ENCODE results near the gene SAYSD1. TPM values are rescaled to one million over a fixed set of nuclear protein-coding genes. Genes with fewer than 3 reads are reported as not detected.

SAYSD1 gene
- total RNA-seq, 4 donors from 2014 or later = 2.2 to 30.7 (median 21.1) TPM

GRCh38 chr6:39056191-39056590 lies 58.8 kb downstream of the SAYSD1 start:
- TF ChIP-seq EP300 (IDR thresholded peaks at IDR 0.05; ENCODE audit: low read depth) (no peak), POLR2A (IDR thresholded peaks at IDR 0.05) (no peak), POLR2AphosphoS5 (IDR thresholded peaks at IDR 0.05) (no peak)
- TF ChIP-seq, protein P1, sequence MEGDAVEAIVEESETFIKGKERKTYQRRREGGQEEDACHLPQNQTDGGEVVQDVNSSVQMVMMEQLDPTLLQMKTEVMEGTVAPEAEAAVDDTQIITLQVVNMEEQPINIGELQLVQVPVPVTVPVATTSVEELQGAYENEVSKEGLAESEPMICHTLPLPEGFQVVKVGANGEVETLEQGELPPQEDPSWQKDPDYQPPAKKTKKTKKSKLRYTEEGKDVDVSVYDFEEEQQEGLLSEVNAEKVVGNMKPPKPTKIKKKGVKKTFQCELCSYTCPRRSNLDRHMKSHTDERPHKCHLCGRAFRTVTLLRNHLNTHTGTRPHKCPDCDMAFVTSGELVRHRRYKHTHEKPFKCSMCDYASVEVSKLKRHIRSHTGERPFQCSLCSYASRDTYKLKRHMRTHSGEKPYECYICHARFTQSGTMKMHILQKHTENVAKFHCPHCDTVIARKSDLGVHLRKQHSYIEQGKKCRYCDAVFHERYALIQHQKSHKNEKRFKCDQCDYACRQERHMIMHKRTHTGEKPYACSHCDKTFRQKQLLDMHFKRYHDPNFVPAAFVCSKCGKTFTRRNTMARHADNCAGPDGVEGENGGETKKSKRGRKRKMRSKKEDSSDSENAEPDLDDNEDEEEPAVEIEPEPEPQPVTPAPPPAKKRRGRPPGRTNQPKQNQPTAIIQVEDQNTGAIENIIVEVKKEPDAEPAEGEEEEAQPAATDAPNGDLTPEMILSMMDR (IDR thresholded peaks at IDR 0.05) = no peak
- DNase-seq = no peak
- peaks cover 0 to 16% (median 5%) of the 10 kb centered on the region in 4 donors for H3K4me1 ChIP-seq
- in situ Hi-C loops (cut with MboI; ENCODE audit: low pct_ligation_motif_present in 1 of 4, low pct_unique_long_range_greater_than_20kb in 1 of 4, low sequenced_read_pairs in 3 of 4) = no loop called here
- H3K27ac ChIP-seq = no peak overlapping the region
- 77% methylated on average over 5 of the region's 5 CpGs; no CpG with 5 or more reads in 1 of the 2 donors for WGBS, 2 donors (ENCODE audit: low coverage in 1 of 2)
- intact Hi-C loops (cut with DNase I; ENCODE audit: low total_unique reads) = no loop called here
- no peaks in the 10 kb centered on the region for H3K36me3 ChIP-seq
- peaks cover 3% of the 10 kb centered on the region for H3K27me3 ChIP-seq
- no peaks in the 10 kb centered on the region for H3K9me3 ChIP-seq
- no peak overlapping the region for H3K4me3 ChIP-seq

GRCh38 chr6:39055661-39056060 lies 59.3 kb downstream of the SAYSD1 start:
- H3K4me3 ChIP-seq = no peak overlapping the region
- H3K9me3 ChIP-seq = no peaks in the 10 kb centered on the region
- TF ChIP-seq EP300 (IDR thresholded peaks at IDR 0.05; ENCODE audit: low read depth) = no peak
- TF ChIP-seq, protein P1 (IDR thresholded peaks at IDR 0.05) = no peak
- TF ChIP-seq POLR2AphosphoS5 (IDR thresholded peaks at IDR 0.05) = no peak
- TF ChIP-seq POLR2A (IDR thresholded peaks at IDR 0.05) = no peak
- peaks cover 0 to 13% (median 5%) of the 10 kb centered on the region in 4 donors for H3K4me1 ChIP-seq
- WGBS, 2 donors (ENCODE audit: low coverage in 1 of 2) = 89% methylated on average over 7 of the region's 7 CpGs; no CpG with 5 or more reads in 1 of the 2 donors
- in situ Hi-C loops (cut with MboI; ENCODE audit: low pct_ligation_motif_present in 1 of 4, low pct_unique_long_range_greater_than_20kb in 1 of 4, low sequenced_read_pairs in 3 of 4) (no loop called here), intact Hi-C loops (cut with DNase I; ENCODE audit: low total_unique reads) (no loop called here)
- H3K27ac ChIP-seq = no peak overlapping the region
- peaks cover 8% of the 10 kb centered on the region for H3K27me3 ChIP-seq
- DNase-seq = no peak
- H3K36me3 ChIP-seq = no peaks in the 10 kb centered on the region

DNA sequence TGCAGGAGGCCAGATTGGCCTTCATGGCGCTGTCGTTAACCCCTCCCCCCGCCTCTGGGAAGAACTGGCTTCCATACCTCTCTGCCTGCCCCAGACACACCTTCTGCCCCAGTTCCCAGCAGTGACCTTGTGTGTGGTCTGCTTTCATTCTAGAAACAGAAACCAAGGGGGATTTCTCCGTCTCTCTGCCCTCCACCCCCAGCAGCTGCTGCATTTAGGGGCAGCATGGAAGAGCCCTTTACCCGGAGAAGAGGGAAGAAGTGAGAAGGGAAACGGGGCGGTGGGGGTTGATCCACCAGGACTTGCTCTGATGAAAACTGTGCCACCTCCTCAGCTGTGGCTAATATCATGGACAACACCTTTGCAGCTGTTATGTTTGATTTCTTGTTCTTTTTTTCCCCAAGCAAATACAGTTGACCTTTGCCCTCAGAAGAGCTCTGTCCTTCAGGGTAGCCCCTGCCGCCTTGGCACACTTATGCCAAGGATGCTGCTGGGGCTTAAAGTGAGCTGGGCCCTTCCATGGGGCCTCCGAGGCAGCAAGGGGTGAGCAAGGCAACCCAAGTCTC lies 60.3 kb downstream of the SAYSD1 start:
- intact Hi-C loops (cut with DNase I; ENCODE audit: low total_unique reads) = no loop called here
- no peak for TF ChIP-seq POLR2A (IDR thresholded peaks at IDR 0.05)
- TF ChIP-seq EP300 (IDR thresholded peaks at IDR 0.05; ENCODE audit: low read depth) = no peak
- no peak for TF ChIP-seq POLR2AphosphoS5 (IDR thresholded peaks at IDR 0.05)
- TF ChIP-seq, protein P1 (IDR thresholded peaks at IDR 0.05) = no peak

More for the DNA sequence above, 60.3 kb downstream of the SAYSD1 start:
- peaks cover 16% of the 10 kb centered on the region for H3K27me3 ChIP-seq
- WGBS, 2 donors (ENCODE audit: low coverage in 1 of 2) = 63 to 100% methylated on average over 1 to 9 of the region's 9 CpGs
- H3K4me1 ChIP-seq = peaks cover 0 to 13% (median 5%) of the 10 kb centered on the region in 4 donors
- H3K9me3 ChIP-seq = no peaks in the 10 kb centered on the region
- DNase-seq = peak; percentile 14
- no peaks in the 10 kb centered on the region for H3K36me3 ChIP-seq
- no peak overlapping the region for H3K27ac ChIP-seq
- H3K4me3 ChIP-seq = no peak overlapping the region
- in situ Hi-C loops (cut with MboI; ENCODE audit: low pct_ligation_motif_present in 1 of 4, low pct_unique_long_range_greater_than_20kb in 1 of 4, low sequenced_read_pairs in 3 of 4) = no loop called here

Other genes with a start within 250 kb of the SAYSD1 start
- gene GLP1R, start 66.4 kb downstream of the SAYSD1 start, total RNA-seq = not detected
- 10 to 100 TPM in 3 of 4 donors, 1 to 10 TPM in 1; 9.6 to 86.0 (median 64.5) TPM for gene KCNK5, start 114.3 kb upstream of the SAYSD1 start, total RNA-seq
- gene KCNK17, start 199.2 kb upstream of the SAYSD1 start, total RNA-seq = under 1 TPM in 1 of 4 donors, not detected in 3; 0.96 TPM
- not detected for gene KCNK16, start 207.5 kb upstream of the SAYSD1 start, total RNA-seq